Muscle of arm (tissue), 12 donors: Measurements from ENCODE around the gene ERFE. TPM values are rescaled to one million over a fixed set of nuclear protein-coding genes. Genes with fewer than 3 reads are reported as not detected.

Experiments used
- DNase-seq: peaks from one replicate; pipeline ENCODE4 v3.0.0-alpha.2; 2013
- polyA plus RNA-seq, 12 donors: library from polyadenylated mRNA; unstranded; fragments of 120-200 nt; gene quantifications; one replicate each; pipeline ENCODE4 v1.2.1, GENCODE V29; 2013; ENCODE audit not compliant: insufficient read length in 12 of 12

The ERFE gene
- polyA plus RNA-seq, 12 donors: 6.6 to 34.1 (median 11.5) TPM; not detected in 1

GRCh38 chr2:238152771-238153688 is 5.7 kb upstream of the ERFE start:
- DNase-seq: no peak

- DNase-seq: no peak
Observed at GRCh38 chr2:238154570-238154969, 4.2 kb upstream of the ERFE start.

- peak; percentile 36 for DNase-seq
Observed at GRCh38 chr2:238155051-238155760, 3.6 kb upstream of the ERFE start.

- DNase-seq: no peak
Observed at GRCh38 chr2:238155761-238156694, 2.7 kb upstream of the ERFE start.

GRCh38 chr2:238157506-238158017 is 1.2 kb upstream of the ERFE start:
- DNase-seq: no peak

GRCh38 chr2:238158018-238158508 is 707 bp upstream of the ERFE start:
- no peak for DNase-seq

- DNase-seq: no peak
Observed at GRCh38 chr2:238159071-238159539, 335 bp downstream of the ERFE start.

GRCh38 chr2:238159661-238160205 is 963 bp downstream of the ERFE start:
- no peak for DNase-seq

- DNase-seq: no peak
Observed at GRCh38 chr2:238160206-238161129, 1.7 kb downstream of the ERFE start.

- no peak for DNase-seq
Observed at GRCh38 chr2:238161291-238162051, 2.7 kb downstream of the ERFE start.

- no peak for DNase-seq
Observed at GRCh38 chr2:238162251-238162845, 3.6 kb downstream of the ERFE start.

GRCh38 chr2:238162846-238163441 is 4.2 kb downstream of the ERFE start:
- no peak for DNase-seq

GRCh38 chr2:238163481-238164198 is 4.9 kb downstream of the ERFE start:
- DNase-seq: no peak

- DNase-seq: no peak
Observed at GRCh38 chr2:238164906-238165287, 6.1 kb downstream of the ERFE start.

GRCh38 chr2:238165288-238165921 is 6.6 kb downstream of the ERFE start:
- no peak for DNase-seq

GRCh38 chr2:238166391-238167343 is 7.9 kb downstream of the ERFE start:
- DNase-seq: no peak
